ENCODE results near the gene SMG9.
A peak's percentile ranks its signal among the peaks of the same experiment; 100 is the strongest.

Gene SMG9

DNA sequence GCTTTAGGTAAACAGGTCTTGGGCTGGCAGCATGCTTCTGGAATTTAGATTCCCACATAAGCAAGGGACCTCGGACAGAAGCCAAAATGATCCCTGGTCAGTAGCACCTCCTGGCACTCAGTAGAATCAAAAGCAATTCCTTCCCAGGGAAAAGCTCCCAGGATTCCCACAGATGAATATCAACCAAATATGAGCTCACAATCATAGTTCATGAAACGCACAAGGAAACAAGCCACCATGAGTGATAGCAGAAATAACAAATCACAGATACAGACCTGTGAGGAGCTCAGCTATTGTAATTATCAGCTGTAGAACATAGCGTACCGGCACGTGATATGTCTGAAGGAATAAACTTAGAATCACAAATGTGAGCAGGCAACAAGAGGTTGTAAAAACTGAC lies 63.0 kb downstream of the SMG9 start (continued):
- TF ChIP-seq ZBTB17 (tag by site-specific recombination; IDR thresholded peaks at IDR 0.05), result no peak
- TF ChIP-seq ZNF529 (tag by site-specific recombination; IDR thresholded peaks at IDR 0.05; ENCODE audit: insufficient replicate concordance), result peak; percentile 85
- no peak for TF ChIP-seq OVOL3 (tag by site-specific recombination; IDR thresholded peaks at IDR 0.05)
- peak; percentile 88; the same call in 1 of the 2 replicates for TF ChIP-seq ZNF140 (tag by site-specific recombination; IDR thresholded peaks at IDR 0.05)
- peak; percentile 70 for TF ChIP-seq ZNF510 (tag by site-specific recombination; IDR thresholded peaks at IDR 0.05; ENCODE audit: insufficient replicate concordance)
- peak; percentile 76; the same call in 1 of the 2 replicates for TF ChIP-seq ZNF221 (tag by site-specific recombination; IDR thresholded peaks at IDR 0.05; ENCODE audit: borderline replicate concordance)
- 0 out of 2 replicates have a peak, but pooled peaks have one; percentile 59 for TF ChIP-seq ZNF558 (tag by site-specific recombination; IDR thresholded peaks at IDR 0.05)
- 0 out of 2 replicates have a peak, but pooled peaks have one; percentile 21 for TF ChIP-seq ZNF155 (tag by site-specific recombination; IDR thresholded peaks at IDR 0.05)
- TF ChIP-seq, protein P1, sequence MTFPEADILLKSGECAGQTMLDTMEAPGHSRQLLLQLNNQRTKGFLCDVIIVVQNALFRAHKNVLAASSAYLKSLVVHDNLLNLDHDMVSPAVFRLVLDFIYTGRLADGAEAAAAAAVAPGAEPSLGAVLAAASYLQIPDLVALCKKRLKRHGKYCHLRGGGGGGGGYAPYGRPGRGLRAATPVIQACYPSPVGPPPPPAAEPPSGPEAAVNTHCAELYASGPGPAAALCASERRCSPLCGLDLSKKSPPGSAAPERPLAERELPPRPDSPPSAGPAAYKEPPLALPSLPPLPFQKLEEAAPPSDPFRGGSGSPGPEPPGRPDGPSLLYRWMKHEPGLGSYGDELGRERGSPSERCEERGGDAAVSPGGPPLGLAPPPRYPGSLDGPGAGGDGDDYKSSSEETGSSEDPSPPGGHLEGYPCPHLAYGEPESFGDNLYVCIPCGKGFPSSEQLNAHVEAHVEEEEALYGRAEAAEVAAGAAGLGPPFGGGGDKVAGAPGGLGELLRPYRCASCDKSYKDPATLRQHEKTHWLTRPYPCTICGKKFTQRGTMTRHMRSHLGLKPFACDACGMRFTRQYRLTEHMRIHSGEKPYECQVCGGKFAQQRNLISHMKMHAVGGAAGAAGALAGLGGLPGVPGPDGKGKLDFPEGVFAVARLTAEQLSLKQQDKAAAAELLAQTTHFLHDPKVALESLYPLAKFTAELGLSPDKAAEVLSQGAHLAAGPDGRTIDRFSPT (tag by site-specific recombination; IDR thresholded peaks at IDR 0.05), result no peak
- TF ChIP-seq, protein P2, sequence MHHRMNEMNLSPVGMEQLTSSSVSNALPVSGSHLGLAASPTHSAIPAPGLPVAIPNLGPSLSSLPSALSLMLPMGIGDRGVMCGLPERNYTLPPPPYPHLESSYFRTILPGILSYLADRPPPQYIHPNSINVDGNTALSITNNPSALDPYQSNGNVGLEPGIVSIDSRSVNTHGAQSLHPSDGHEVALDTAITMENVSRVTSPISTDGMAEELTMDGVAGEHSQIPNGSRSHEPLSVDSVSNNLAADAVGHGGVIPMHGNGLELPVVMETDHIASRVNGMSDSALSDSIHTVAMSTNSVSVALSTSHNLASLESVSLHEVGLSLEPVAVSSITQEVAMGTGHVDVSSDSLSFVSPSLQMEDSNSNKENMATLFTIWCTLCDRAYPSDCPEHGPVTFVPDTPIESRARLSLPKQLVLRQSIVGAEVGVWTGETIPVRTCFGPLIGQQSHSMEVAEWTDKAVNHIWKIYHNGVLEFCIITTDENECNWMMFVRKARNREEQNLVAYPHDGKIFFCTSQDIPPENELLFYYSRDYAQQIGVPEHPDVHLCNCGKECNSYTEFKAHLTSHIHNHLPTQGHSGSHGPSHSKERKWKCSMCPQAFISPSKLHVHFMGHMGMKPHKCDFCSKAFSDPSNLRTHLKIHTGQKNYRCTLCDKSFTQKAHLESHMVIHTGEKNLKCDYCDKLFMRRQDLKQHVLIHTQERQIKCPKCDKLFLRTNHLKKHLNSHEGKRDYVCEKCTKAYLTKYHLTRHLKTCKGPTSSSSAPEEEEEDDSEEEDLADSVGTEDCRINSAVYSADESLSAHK (tag by site-specific recombination; IDR thresholded peaks at IDR 0.05), result no peak
- TF ChIP-seq ZNF549 (tag by site-specific recombination; IDR thresholded peaks at IDR 0.05), result peak; percentile 73
- peak; percentile 30; the same call in 1 of the 2 replicates for TF ChIP-seq GFI1B (tag by site-specific recombination; IDR thresholded peaks at IDR 0.05)
- no peak for TF ChIP-seq ZFP3 (tag by site-specific recombination; IDR thresholded peaks at IDR 0.05; ENCODE audit: low read depth)
- TF ChIP-seq ZNF112 (tag by site-specific recombination; IDR thresholded peaks at IDR 0.05), result 0 out of 2 replicates have a peak, but pooled peaks have one; percentile 49
- TF ChIP-seq, protein P3, sequence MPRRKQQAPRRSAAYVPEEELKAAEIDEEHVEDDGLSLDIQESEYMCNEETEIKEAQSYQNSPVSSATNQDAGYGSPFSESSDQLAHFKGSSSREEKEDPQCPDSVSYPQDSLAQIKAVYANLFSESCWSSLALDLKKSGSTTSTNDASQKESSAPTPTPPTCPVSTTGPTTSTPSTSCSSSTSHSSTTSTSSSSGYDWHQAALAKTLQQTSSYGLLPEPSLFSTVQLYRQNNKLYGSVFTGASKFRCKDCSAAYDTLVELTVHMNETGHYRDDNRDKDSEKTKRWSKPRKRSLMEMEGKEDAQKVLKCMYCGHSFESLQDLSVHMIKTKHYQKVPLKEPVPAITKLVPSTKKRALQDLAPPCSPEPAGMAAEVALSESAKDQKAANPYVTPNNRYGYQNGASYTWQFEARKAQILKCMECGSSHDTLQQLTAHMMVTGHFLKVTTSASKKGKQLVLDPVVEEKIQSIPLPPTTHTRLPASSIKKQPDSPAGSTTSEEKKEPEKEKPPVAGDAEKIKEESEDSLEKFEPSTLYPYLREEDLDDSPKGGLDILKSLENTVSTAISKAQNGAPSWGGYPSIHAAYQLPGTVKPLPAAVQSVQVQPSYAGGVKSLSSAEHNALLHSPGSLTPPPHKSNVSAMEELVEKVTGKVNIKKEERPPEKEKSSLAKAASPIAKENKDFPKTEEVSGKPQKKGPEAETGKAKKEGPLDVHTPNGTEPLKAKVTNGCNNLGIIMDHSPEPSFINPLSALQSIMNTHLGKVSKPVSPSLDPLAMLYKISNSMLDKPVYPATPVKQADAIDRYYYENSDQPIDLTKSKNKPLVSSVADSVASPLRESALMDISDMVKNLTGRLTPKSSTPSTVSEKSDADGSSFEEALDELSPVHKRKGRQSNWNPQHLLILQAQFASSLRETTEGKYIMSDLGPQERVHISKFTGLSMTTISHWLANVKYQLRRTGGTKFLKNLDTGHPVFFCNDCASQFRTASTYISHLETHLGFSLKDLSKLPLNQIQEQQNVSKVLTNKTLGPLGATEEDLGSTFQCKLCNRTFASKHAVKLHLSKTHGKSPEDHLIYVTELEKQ (tag by site-specific recombination; IDR thresholded peaks at IDR 0.05; ENCODE audit: borderline replicate concordance), result 0 out of 2 replicates have a peak, but pooled peaks have one; percentile 31
- no peak for TF ChIP-seq ZNF133 (tag by site-specific recombination; IDR thresholded peaks at IDR 0.05)
- 0 out of 2 replicates have a peak, but pooled peaks have one; percentile 41 for TF ChIP-seq RBAK (tag by site-specific recombination; IDR thresholded peaks at IDR 0.05)
- peak; percentile 77 for TF ChIP-seq ZNF169 (tag by site-specific recombination; IDR thresholded peaks at IDR 0.05)

DNA sequence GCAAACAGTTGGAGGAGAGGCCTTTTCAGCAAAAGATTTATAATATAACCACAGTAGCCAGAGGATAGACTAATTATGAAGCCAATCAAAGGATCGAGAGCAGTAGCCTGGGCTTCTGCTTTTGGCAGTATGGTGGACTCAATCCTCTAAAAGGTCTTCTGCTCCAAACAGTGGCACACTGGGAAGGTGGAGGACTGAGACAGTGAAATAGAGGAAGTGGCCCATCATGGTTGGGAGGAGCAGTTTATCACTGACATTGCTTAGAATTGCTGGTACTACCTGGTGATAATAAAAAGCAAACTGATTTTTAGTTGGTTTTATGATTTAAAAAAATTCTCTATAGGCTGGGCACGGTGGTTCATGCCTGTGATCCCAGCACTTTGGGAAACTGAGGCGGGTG lies 63.9 kb downstream of the SMG9 start:
- Histone ChIP-seq H3K4me3 (ENCODE audit: low read depth, low read length) (no peak overlapping the region), H3K9me3 (ENCODE audit: control insufficient read depth, insufficient read depth, low read depth, low read length) (peaks cover 8% of the 10 kb centered on the region), H3K27ac (ENCODE audit: extremely low read depth, low read depth, low read length) (no peak overlapping the region), H3K36me3 (ENCODE audit: control insufficient read depth in 2 of 2, insufficient read depth in 1 of 2, low read length in 2 of 2) (no peaks in the 10 kb centered on the region), H3K4me1 (ENCODE audit: control insufficient read depth, insufficient read depth, low read length) (peaks cover 13% of the 10 kb centered on the region)
- POLR2A ChIA-PET, result interaction anchor here (0.5 to 1.2 kb wide), 2 partner anchors 23 to 29 kb away, joined by 4 read pairs; no protein-coding TSS in a partner anchor
- CTCF ChIA-PET, result interaction anchor here (0.9 to 1.5 kb wide), 2 partner anchors 21 to 96 kb away, joined by 4 to 5 read pairs; partner anchors contain the start of gene PLAUR
- TF ChIP-seq ZXDB (tag by site-specific recombination; IDR thresholded peaks at IDR 0.05) (no peak), ZSCAN23 (tag by site-specific recombination; IDR thresholded peaks at IDR 0.05) (no peak)
